GM18873 (cell line): ENCODE data around the gene SYNGR3.

Experiments
- ATAC-seq: cut with Tn5 transposase; IDR thresholded peaks from one replicate; pipeline ENCODE4 v1.9.1; 2021; ENCODE audit warnings: mild to moderate bottlenecking, moderate library complexity, moderate number of reproducible peaks; ENCODE audit not compliant: unreplicated experiment, low FRiP score

SYNGR3 gene

GRCh38 chr16:1991588-1991947 lies 1.8 kb downstream of the SYNGR3 start:
- ATAC-seq, result no peak

GRCh38 chr16:1991948-1992703 lies 2.4 kb downstream of the SYNGR3 start:
- ATAC-seq, result no peak

GRCh38 chr16:1992704-1993317 lies 3.0 kb downstream of the SYNGR3 start:
- no peak for ATAC-seq

DNA sequence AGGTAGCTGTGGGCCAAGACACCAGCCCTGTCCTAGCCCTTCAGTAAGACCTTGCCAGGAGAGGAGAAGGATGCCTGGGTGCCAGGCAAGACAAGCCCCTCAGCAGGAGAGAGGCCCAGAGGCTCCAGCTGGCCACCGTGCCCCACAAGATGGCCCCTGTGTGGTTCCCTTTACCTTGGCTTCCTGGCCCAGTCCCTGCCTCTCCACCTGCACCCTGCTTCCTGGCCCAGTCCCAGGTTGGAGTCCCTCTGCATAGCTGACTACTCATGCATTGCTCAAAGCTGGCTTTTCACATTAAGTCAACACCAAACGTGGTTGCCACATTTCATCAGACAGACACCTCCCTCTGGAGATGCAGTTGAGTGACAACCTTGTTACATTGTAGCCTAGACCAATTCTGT lies 4.0 kb downstream of the SYNGR3 start:
- no peak for ATAC-seq

GRCh38 chr16:1997494-1998359 lies 8.0 kb downstream of the SYNGR3 start:
- no peak for ATAC-seq

- ATAC-seq, result no peak
Measured at GRCh38 chr16:1998360-1998835, 8.6 kb downstream of the SYNGR3 start.

GRCh38 chr16:1998852-1999801 lies 9.4 kb downstream of the SYNGR3 start:
- ATAC-seq, result no peak

- ATAC-seq, result no peak
Measured at GRCh38 chr16:1999866-2000514, 10.2 kb downstream of the SYNGR3 start.

- no peak for ATAC-seq
Measured at GRCh38 chr16:2001035-2001434, 11.3 kb downstream of the SYNGR3 start.

- ATAC-seq, result no peak
Measured at GRCh38 chr16:2001456-2002355, 11.9 kb downstream of the SYNGR3 start.

DNA sequence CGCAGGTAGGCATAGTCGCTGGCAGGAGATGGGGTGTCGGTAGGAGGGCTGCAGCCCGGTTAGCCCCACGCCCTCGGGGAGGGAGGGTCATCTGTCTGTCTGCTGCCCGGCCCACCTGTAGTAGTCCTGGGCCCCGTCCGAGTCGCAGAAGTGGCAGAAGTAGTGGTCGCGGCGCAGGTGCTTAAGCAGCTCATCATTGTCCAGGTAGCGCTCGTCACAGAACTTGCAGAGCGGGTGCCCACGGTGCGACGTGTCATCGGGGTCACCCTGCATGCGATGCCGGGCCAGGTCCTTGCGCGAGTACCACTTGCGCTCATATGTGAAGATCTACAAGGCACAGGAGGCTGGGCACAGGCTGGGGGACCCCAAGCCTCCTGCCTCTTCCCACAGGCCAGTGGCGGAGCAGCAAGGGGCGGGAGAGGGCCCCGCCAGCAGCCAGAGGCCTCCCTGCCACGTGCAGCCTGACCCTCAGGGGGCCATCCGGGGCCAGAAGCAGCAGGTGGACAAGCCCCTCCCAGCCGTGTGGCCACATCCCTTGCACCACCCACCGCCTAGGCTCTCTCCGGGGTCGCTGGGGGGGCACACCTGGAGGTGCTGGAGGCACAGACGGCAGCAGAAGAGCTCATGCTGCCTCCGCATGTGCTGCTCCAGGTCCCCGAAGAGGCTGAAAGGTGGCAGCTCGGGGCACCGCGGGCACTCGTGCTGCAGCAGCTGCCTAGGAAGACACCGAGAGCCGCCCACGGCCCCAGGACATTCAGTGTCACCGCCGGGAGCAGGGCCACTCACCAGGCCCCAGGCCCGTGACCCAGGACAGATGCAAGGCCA lies 12.8 kb downstream of the SYNGR3 start:
- ATAC-seq, result no peak

DNA sequence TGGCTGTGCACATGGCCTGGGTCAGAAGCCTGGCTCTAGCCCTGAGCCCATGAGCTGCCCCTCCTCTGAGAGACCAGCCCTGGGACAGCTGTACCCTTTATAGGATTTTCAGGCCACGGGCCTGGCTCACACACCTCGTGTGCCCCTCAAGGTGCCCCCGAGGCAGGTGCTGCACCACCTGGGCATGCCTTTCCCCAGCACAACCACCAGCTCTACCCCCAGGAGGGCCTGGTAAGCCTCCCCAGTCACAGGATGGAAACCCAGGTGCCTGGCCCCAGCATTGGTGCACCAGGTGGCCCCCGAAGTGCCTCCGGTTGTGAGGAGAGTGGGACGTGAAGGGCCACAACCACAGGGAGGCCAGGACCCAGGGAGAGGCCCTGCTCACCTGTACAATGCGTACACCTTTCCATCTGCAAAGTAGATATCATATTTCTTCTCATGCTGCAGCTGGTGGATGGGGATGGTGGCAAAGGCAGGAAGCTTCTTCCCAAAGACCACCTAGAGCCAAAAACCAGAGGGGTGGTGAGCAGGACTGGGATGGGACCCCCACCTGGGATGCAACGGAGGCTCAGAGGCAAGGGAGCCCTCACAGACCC lies 13.6 kb downstream of the SYNGR3 start:
- ATAC-seq, result no peak

DNA sequence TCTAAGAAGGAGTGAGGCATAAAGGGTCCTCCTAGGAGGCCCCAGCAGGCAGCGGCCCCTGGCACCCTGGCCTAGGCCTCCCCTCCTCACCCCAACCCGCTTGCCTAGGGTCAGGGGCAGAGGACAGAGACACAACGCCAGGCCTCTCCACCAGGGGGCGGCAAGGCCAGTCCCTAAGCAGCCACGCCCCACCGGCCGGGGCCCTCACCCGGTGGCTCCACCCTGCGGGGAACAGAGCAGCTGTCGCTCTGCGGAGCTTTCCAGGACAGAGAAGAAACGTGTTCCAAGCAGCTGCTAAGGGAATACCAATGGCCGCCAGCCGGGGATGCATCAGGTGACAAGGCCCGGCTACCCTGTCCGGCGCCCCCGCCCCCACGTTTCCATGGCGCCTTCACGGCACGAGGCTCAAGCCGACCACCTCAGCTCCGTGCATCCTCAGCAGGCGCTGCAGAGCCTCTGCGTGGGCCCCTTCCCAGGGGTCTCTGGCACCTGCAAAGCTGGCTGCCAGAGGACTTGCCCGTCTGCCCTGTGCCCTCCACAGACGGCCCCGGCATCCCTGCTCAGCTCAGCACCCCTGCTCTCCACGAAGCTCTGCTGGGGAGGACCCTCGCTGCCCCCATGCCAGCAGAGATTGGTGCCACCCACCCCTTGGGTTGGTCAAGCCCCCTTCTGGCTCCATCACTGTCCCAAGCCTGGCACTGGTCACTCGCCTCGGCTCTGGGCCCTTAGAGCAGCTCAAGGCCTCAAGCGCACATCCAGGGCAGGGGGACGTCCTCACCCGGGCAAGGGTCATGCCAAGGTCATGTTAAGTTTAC lies 14.3 kb downstream of the SYNGR3 start:
- no peak for ATAC-seq

- no peak for ATAC-seq
Measured at GRCh38 chr16:2004795-2005517, 15.2 kb downstream of the SYNGR3 start.

- ATAC-seq, result no peak
Measured at GRCh38 chr16:2005646-2006045, 15.9 kb downstream of the SYNGR3 start.

GRCh38 chr16:2006317-2006716 lies 16.5 kb downstream of the SYNGR3 start:
- no peak for ATAC-seq
